Measurements from ENCODE around the gene HNRNPF.

GRCh38 chr10:43402176-43402575 is 6.8 kb downstream of the HNRNPF start:
- TF ChIP-seq POLR2A (IDR thresholded peaks at IDR 0.05; ENCODE audit: low read depth, low read length) (no peak), TAF1 (IDR thresholded peaks at IDR 0.05; ENCODE audit: low read depth, low read length) (no peak), POLR2AphosphoS5 (IDR thresholded peaks at IDR 0.05; ENCODE audit: low read depth, low read length) (no peak), SPI1 (IDR thresholded peaks at IDR 0.05; ENCODE audit: low read depth, low read length) (no peak), POU2F2 (IDR thresholded peaks at IDR 0.05; ENCODE audit: low read depth, low read length) (no peak), PAX5 (IDR thresholded peaks at IDR 0.05; ENCODE audit: insufficient read depth, low read length, severe bottlenecking) (no peak)

Data from GM12891 (cell line).